ENCODE data around the gene MED15. TPM values are rescaled to one million over a fixed set of nuclear protein-coding genes. Genes with fewer than 3 reads are reported as not detected.

The MED15 gene
- total RNA-seq, 1 donor from 2014 or later: 20.5 TPM

DNA sequence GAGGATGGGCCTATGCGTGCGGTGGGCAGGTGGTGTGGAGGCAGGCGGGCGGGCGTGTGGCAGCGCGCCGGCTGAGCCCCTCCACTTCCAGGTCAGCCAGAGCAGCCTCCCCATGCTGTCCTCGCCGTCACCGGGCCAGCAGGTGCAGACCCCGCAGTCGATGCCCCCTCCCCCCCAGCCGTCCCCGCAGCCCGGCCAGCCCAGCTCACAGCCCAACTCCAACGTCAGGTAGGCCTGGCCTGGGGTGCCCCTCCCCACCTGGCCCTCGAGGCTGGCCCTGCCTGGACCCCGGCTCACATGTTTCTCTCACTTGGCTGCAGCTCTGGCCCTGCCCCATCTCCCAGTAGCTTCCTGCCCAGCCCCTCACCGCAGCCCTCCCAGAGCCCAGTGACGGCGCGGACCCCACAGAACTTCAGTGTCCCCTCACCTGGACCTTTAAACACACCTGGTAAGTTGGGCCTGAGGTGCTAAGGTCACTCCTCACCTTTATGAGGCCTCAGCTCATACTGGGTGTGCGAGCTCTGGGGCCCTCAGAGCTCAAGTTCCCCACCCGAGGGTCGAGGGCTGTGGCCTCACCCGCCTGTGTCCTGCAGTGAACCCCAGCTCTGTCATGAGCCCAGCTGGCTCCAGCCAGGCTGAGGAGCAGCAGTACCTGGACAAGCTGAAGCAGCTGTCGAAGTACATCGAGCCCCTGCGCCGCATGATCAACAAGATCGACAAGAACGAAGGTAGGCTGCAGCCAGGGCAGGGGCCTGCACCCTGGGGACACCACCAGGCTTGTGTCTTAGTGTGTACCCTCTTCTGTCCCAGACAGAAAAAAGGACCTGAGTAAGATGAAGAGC lies 75.3 kb downstream of the MED15 start:
- DNase-seq (ENCODE audit: low read depth) (no peak), FAIRE-seq (no peak)
- H3K4me3 ChIP-seq (ENCODE audit: low read depth, low read length): no peak overlapping the region
- H3K27me3 ChIP-seq (ENCODE audit: control insufficient read depth, insufficient read depth, low read length): no peaks in the 10 kb centered on the region
- TF ChIP-seq, protein P1, sequence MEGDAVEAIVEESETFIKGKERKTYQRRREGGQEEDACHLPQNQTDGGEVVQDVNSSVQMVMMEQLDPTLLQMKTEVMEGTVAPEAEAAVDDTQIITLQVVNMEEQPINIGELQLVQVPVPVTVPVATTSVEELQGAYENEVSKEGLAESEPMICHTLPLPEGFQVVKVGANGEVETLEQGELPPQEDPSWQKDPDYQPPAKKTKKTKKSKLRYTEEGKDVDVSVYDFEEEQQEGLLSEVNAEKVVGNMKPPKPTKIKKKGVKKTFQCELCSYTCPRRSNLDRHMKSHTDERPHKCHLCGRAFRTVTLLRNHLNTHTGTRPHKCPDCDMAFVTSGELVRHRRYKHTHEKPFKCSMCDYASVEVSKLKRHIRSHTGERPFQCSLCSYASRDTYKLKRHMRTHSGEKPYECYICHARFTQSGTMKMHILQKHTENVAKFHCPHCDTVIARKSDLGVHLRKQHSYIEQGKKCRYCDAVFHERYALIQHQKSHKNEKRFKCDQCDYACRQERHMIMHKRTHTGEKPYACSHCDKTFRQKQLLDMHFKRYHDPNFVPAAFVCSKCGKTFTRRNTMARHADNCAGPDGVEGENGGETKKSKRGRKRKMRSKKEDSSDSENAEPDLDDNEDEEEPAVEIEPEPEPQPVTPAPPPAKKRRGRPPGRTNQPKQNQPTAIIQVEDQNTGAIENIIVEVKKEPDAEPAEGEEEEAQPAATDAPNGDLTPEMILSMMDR (IDR thresholded peaks at IDR 0.05; ENCODE audit: insufficient read depth, low read length, severe bottlenecking): no peak
- H3K36me3 ChIP-seq (ENCODE audit: control insufficient read depth, insufficient read depth, low read length): peaks cover 66% of the 10 kb centered on the region

DNA sequence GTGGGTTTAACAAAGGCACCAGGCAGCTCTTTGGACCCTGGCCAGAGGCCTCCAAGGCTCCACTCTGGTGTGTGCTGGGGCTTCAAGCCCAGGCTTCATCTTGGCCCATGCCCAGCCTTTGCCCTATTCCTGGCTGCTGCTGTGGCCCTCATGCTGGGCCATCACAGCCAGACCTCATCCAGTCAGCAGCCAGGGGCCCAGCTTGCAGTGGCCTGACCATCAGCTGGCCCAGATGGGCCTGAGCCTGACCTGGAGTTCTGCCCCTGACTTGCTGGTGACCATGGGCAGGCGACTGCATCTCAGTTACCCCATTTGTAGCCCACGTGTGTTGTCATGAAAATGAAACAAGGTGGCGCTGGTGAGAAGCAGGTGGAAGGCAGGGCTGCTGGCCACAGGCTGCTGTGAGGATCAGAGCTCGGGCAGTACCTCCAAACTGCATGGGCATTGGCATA lies 76.1 kb downstream of the MED15 start:
- Histone ChIP-seq H3K36me3 (ENCODE audit: control insufficient read depth, insufficient read depth, low read length) (peaks cover 61% of the 10 kb centered on the region), H3K4me3 (ENCODE audit: low read depth, low read length) (no peak overlapping the region), H3K27me3 (ENCODE audit: control insufficient read depth, insufficient read depth, low read length) (no peaks in the 10 kb centered on the region)
- FAIRE-seq (no peak), DNase-seq (ENCODE audit: low read depth) (no peak)
- TF ChIP-seq, protein P1 (IDR thresholded peaks at IDR 0.05; ENCODE audit: insufficient read depth, low read length, severe bottlenecking): peak; percentile 49

DNA sequence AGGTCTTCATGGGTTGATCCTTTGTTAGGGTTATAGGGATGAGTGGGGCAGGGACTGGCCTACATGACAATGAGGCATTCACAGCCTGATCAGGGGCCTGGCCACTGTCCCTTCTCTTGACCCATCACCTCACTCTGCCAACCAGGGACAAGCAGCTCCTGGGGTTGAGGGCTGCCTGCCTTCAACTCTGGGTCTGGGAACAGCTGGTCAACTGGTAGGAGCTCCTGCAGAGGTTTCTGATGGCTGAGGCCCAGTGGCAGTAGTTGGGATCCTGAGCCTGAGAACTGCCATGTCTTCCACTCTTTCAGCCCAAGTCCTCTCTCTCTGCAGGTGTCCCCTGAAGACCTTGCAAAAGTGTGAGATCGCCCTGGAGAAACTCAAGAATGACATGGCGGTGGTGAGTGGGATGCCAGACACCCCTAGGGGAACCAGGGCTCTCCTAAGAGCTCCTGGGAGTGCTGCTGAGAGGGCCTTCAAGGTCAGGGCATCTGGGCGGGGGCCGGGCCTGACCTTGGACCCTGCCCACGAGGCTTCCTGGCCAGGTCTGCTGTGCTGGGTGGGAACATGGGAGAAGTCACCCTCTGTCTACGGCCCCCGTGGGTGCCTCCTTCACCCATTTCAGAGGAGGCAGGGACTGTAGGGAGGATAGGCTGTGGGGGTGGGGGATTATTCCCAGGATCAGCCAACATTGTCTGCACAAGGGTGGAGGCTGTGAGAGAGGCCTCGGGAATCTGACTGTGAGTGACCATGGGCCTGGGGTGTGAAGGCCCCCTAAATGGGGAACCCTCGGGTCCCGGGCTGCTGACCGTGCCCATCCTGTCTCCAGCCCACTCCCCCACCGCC lies 76.8 kb downstream of the MED15 start:
- Histone ChIP-seq H3K4me3 (ENCODE audit: low read depth, low read length) (no peak overlapping the region), H3K36me3 (ENCODE audit: control insufficient read depth, insufficient read depth, low read length) (peaks cover 54% of the 10 kb centered on the region), H3K27me3 (ENCODE audit: control insufficient read depth, insufficient read depth, low read length) (no peaks in the 10 kb centered on the region)
- TF ChIP-seq, protein P1 (IDR thresholded peaks at IDR 0.05; ENCODE audit: insufficient read depth, low read length, severe bottlenecking): no peak
- no peak for DNase-seq (ENCODE audit: low read depth)
- FAIRE-seq: no peak

DNA sequence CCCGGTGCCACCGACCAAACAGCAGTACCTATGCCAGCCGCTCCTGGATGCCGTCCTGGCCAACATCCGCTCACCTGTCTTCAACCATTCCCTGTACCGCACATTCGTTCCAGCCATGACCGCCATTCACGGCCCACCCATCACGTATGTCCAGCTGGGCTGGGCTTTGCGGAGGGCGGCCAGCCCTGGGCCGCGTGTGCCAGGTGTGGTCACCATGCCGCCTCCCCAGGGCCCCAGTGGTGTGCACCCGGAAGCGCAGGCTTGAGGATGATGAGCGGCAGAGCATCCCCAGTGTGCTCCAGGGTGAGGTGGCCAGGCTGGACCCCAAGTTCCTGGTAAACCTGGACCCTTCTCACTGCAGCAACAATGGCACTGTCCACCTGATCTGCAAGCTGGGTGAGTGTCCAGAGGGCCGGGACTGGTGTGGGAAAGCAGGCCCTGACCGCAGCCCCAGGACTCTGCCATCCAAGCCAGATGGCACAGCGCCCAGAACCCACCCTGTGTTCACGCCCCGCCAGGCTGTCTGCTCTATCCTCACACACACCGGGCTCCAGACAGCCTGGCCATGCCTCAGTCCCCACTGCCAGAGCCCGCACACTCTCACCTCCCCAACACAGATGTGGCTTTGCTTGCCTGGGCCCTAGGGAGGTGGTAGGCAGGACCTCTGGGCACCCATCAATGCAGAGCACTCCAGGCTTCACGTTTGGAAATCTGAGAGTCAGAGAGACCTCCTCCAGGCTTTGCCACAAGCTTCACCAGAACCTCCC lies 77.6 kb downstream of the MED15 start:
- TF ChIP-seq, protein P1 (IDR thresholded peaks at IDR 0.05; ENCODE audit: insufficient read depth, low read length, severe bottlenecking): no peak
- FAIRE-seq (no peak), DNase-seq (ENCODE audit: low read depth) (no peak)
- peaks cover 46% of the 10 kb centered on the region for H3K36me3 ChIP-seq (ENCODE audit: control insufficient read depth, insufficient read depth, low read length)
- H3K4me3 ChIP-seq (ENCODE audit: low read depth, low read length): no peak overlapping the region
- no peaks in the 10 kb centered on the region for H3K27me3 ChIP-seq (ENCODE audit: control insufficient read depth, insufficient read depth, low read length)

DNA sequence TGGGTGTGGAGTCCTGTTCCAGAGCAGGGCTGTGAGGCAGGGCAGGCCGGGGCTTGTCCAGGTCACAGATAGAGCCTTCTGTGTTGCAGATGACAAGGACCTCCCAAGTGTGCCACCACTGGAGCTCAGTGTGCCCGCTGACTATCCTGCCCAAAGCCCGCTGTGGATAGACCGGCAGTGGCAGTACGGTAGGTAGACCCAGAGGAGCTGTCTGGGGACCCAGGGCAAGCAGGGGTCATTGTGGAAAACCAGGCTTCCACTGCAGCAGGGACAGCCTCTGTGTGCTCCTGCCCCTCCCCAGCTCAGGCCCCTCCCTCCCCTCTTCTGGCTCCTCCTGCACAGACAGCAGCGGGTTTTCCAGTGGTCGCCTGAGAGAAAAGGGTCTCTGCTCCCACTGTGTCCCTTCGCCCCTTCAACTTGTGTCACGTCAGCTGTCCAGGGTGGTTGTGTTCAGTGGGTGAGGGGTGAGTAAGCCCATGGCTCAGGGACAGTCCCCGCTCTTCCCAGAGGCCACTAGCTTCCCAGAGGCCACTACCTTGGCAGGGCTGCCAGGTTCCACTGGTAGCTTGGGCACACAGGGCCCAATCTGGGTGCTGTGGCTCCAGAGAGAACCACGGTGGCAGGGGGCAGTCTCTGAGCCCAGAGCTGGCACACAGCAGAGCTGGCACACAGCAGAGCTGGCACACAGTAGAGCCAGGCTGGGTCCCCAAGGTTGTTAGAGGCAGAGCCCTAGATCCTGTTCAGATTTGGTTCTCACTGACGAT lies 78.4 kb downstream of the MED15 start:
- FAIRE-seq (peak; percentile 36), DNase-seq (ENCODE audit: low read depth) (no peak)
- TF ChIP-seq, protein P1 (IDR thresholded peaks at IDR 0.05; ENCODE audit: insufficient read depth, low read length, severe bottlenecking): no peak
- H3K36me3 ChIP-seq (ENCODE audit: control insufficient read depth, insufficient read depth, low read length): peaks cover 40% of the 10 kb centered on the region
- no peaks in the 10 kb centered on the region for H3K27me3 ChIP-seq (ENCODE audit: control insufficient read depth, insufficient read depth, low read length)
- no peak overlapping the region for H3K4me3 ChIP-seq (ENCODE audit: low read depth, low read length)

All from bronchial epithelial cell (primary cell).